K562 (cell line): Measurements from ENCODE around the gene ACADM. TPM values are rescaled to one million over a fixed set of nuclear protein-coding genes. Genes with fewer than 3 reads are reported as not detected.

ENCODE experiments used
- ATAC-seq: fragments of 200-7000 bp; cut with Tn5 transposase; 3 replicates; pipeline ENCODE4 v1.9.1; 2020; ENCODE audit warnings: moderate library complexity
- BruUV-seq: library from RNA; stranded (reverse); fragments of 400-500 nt; replicated peaks from 2 replicates; lab custom pipeline; 2021; lab: Mats Ljungman, UMichigan
- CTCF ChIA-PET: fragments of 300-600 bp; formaldehyde crosslinking; extraction: SDS; loops from one replicate; lab custom pipeline; 2021; ENCODE audit warnings: low intra/inter-chr PET ratio; lab: Yijun Ruan, JAX
- POLR2A ChIA-PET: fragments of 300-600, 350-650 bp; sonication (Branson Sonifier 250); formaldehyde crosslinking; extraction: SDS; loops from one replicate; lab custom pipeline; 2021; ENCODE audit warnings: antibody characterized with exemption, inconsistent platforms; lab: Yijun Ruan, JAX
- DNase-seq, 4 experiments: peaks; one replicate each; pipeline versions ENCODE4 v3.0.0 to v3.0.0-alpha.2; 2011 to 2018; ENCODE audit warnings: low spot score in 3 of 4, mixed read lengths in 3 of 4; ENCODE audit errors: extremely low read depth in 1 of 4
- FAIRE-seq: peaks from 2 replicates; lab custom pipeline; 2011; peaks lifted over from hg19 to GRCh38; lab: Jason Lieb, UNC
- H2AFZ ChIP-seq: 2 replicates; pipeline ENCODE4 v1.6.0; 2011; ENCODE audit warnings: low read depth, low read length, control low read depth, inconsistent platforms
- H3K27ac ChIP-seq: fragments of 200-600 bp; 3 replicates; pipeline ENCODE4 v1.8.0; 2011; ENCODE audit warnings: low read depth, mild to moderate bottlenecking, control low read depth, inconsistent platforms, low read length, moderate library complexity, mixed read lengths; ENCODE audit errors: extremely low read depth
- H3K27me3 ChIP-seq, 2 experiments: fragments of 300-600 bp in 1 of 2; 2 replicates in 1 of 2; 3 replicates in 1 of 2; pipeline versions ENCODE4 v1.6.0 to v1.8.0; 2011; ENCODE audit warnings: inconsistent platforms in 2 of 2, low read length in 2 of 2, mild to moderate bottlenecking in 1 of 2, mixed read lengths in 1 of 2, moderate library complexity in 1 of 2; ENCODE audit not compliant: control insufficient read depth in 2 of 2, insufficient read depth in 2 of 2
- H3K36me3 ChIP-seq: fragments of 300-600 bp; 3 replicates; pipeline ENCODE4 v1.8.0; 2011; ENCODE audit warnings: mild to moderate bottlenecking, low read length, inconsistent platforms; ENCODE audit not compliant: control insufficient read depth, insufficient read depth
- H3K4me1 ChIP-seq, 2 experiments: fragments of 200-600 bp in 1 of 2; replicated peaks in 1 of 2; 2 replicates in 1 of 2; 3 replicates in 1 of 2; pipeline versions ENCODE4 v1.5.1 to v1.8.0; 2011; ENCODE audit warnings: inconsistent platforms in 2 of 2, low read length in 2 of 2, mild to moderate bottlenecking in 1 of 2, mixed read lengths in 1 of 2, moderate library complexity in 1 of 2; ENCODE audit not compliant: control insufficient read depth in 2 of 2, insufficient read depth in 2 of 2
- H3K4me2 ChIP-seq: 2 replicates; pipeline ENCODE4 v1.6.1; 2011; ENCODE audit warnings: low read length, control low read depth, inconsistent platforms, mixed read lengths; ENCODE audit not compliant: insufficient read depth
- H3K4me3 ChIP-seq: fragments of 200-600 bp; sonication (generic), shearing (Covaris generic); 2 replicates; pipeline ENCODE4 v1.5.1; 2016; ENCODE audit warnings: control low read depth, inconsistent platforms
- H3K79me2 ChIP-seq: fragments of 200-600 bp; 3 replicates; pipeline ENCODE4 v1.8.0; 2011; ENCODE audit warnings: low read length, inconsistent platforms; ENCODE audit not compliant: control insufficient read depth, insufficient read depth
- H3K9ac ChIP-seq, 2 experiments: 2 replicates each; pipeline versions ENCODE4 v1.6.0 to v1.6.1; 2011; ENCODE audit warnings: low read depth in 2 of 2, low read length in 2 of 2, control low read depth in 1 of 2, inconsistent platforms in 1 of 2, mild to moderate bottlenecking in 1 of 2, mixed read lengths in 1 of 2; ENCODE audit not compliant: insufficient read depth in 1 of 2
- H3K9me1 ChIP-seq: one replicate; pipeline ENCODE4 v1.6.0; 2011; ENCODE audit warnings: inconsistent platforms, mild to moderate bottlenecking, low read length, moderate library complexity; ENCODE audit not compliant: control insufficient read depth, insufficient read depth
- H3K9me3 ChIP-seq: replicated peaks from 2 replicates; pipeline ENCODE4 v1.5.1; 2011; ENCODE audit warnings: low read depth, low read length, inconsistent platforms; ENCODE audit not compliant: control insufficient read depth, insufficient read depth
- H4K20me1 ChIP-seq: replicated peaks from 2 replicates; pipeline ENCODE4 v1.6.1; 2011; ENCODE audit warnings: low read length, inconsistent platforms, mixed read lengths; ENCODE audit not compliant: control insufficient read depth, insufficient read depth
- MCM2 ChIP-seq: fragments of 450-650 bp; IDR thresholded peaks from 2 replicates; pipeline ENCODE4 v1.6.1; 2017; ENCODE audit warnings: low read depth, mild to moderate bottlenecking
- NFYB ChIP-seq: IDR thresholded peaks from 2 replicates; pipeline ENCODE4 v1.6.1; 2011; ENCODE audit warnings: mild to moderate bottlenecking, moderate library complexity; ENCODE audit not compliant: insufficient read length; ENCODE audit errors: extremely low read depth
- ZNF696 ChIP-seq: fragments of 250-450 bp; sonication (Bioruptor Pico); conservative IDR thresholded peaks from 2 replicates; pipeline ENCODE4 v1.4.0; 2020; ENCODE audit warnings: mild to moderate bottlenecking, moderate library complexity
- WGBS: fragments of 100-300 bp; shearing (Covaris generic); methylation state at CpG from one replicate; pipeline ENCODE4 v1.1.6; 2016; ENCODE audit warnings: low coverage, mixed read lengths; ENCODE audit not compliant: insufficient coverage; ENCODE audit errors: missing lambda C conversion rate; 5-methylcytosine and 5-hydroxymethylcytosine counted together
- in situ Hi-C: fragments of 300-500 bp; cut with MboI; formaldehyde crosslinking; loops from 4 replicates; pipeline ENCODE4 v1.15.0; 2018; ENCODE audit warnings: inconsistent platforms, mixed read lengths
- intact Hi-C: fragments of 100-400 bp; cut with micrococcal nuclease; formaldehyde crosslinking; loops from 2 replicates; pipeline ENCODE4 v1.14.2; 2022
- polyA plus RNA-seq, 8 experiments: library from polyadenylated mRNA; depleted of rRNA in 4 of 8; stranded (reverse) in 5 of 8; unstranded in 3 of 8; fragments of >200 nt; fragmentation: Nextera tagmentation in 2 of 8; fragmentation: Illumina TruSeq in 1 of 8; extraction: Ambion mirVana in 2 of 8; extraction: Trizol in 1 of 8; gene quantifications; 2 replicates each; pipeline versions ENCODE4 v1.2.1 to v1.2.3, GENCODE V29; 2011 to 2014; ENCODE audit warnings: inconsistent platforms in 1 of 8, missing spikeins in 1 of 8
- total RNA-seq, 7 experiments: library from RNA; depleted of rRNA in 6 of 7; stranded (reverse); fragments of >200 nt in 6 of 7; fragmentation: Illumina TruSeq in 2 of 7; extraction: Trizol in 2 of 7; gene quantifications; 2 replicates each; pipeline versions ENCODE4 v1.2.1 to v1.2.3, GENCODE V29; 2011 to 2021; ENCODE audit warnings: low replicate concordance in 1 of 7
- TF ChIP-seq, protein P1 (sequence below): sonication (generic); formaldehyde crosslinking; IDR thresholded peaks from 2 replicates; pipeline ENCODE4 v1.8.0; 2023; ENCODE audit warnings: missing genetic modification reagents, mild to moderate bottlenecking, borderline replicate concordance
- TF ChIP-seq, protein P2 (sequence below): fragments of 250-450 bp; sonication (Bioruptor Pico); IDR thresholded peaks from 2 replicates; pipeline ENCODE4 v1.8.0; 2021; ENCODE audit warnings: moderate library complexity, mild to moderate bottlenecking, inconsistent platforms

Gene ACADM
- total and polyA plus RNA-seq, 9 of the 15 experiments (the other 6 are each of a cell fraction or from before 2014, with no cell fraction given), result 82.5 to 156 (median 123) TPM

DNA sequence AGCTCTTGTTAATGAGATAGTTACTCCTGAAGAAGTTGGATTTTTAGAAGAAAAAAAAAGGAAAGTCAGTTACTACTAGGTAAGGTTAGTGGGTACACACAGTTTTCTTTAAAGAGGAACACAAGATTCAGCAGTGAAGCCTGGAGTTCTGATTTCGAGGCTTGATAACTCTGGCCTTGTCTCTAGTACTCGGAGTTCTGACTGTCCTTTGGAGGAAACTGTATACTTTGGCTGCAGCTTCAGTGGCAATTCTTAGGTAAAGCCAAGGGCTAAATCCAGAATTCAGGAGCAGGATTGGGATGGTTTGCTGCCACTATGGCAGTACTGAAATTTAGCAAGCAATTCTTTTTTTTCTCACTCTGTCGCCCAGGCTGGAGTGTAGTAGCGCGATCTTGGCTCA, 9.2 kb downstream of the ACADM start:
- BruUV-seq, result no TSS peak
- Histone ChIP-seq H3K79me2 (peaks cover 32% of the 10 kb centered on the region), H3K9ac (no peak overlapping the region), H3K9me3 (no peaks in the 10 kb centered on the region), H3K4me2 (no peak overlapping the region), H3K27me3 (no peaks in the 10 kb centered on the region), H3K9me1 (no peaks in the 10 kb centered on the region), H3K36me3 (peaks cover 76% of the 10 kb centered on the region), H4K20me1 (no peaks in the 10 kb centered on the region), H3K27ac (no peak overlapping the region), H2AFZ (no peak overlapping the region), H3K4me3 (no peak overlapping the region), H3K4me1 (no peaks in the 10 kb centered on the region)
- POLR2A ChIA-PET, result interaction anchor here (1.9 kb wide), 1 partner anchor 9 kb away, joined by 7 read pairs; no protein-coding TSS in a partner anchor
- ATAC-seq (no peak), DNase-seq (no peak), FAIRE-seq (no peak)
- WGBS, result 99% methylated on average over 3 of the region's 5 CpGs
- no peak for TF ChIP-seq ZNF696 (CRISPR knock-in tag)
- TF ChIP-seq, protein P1, sequence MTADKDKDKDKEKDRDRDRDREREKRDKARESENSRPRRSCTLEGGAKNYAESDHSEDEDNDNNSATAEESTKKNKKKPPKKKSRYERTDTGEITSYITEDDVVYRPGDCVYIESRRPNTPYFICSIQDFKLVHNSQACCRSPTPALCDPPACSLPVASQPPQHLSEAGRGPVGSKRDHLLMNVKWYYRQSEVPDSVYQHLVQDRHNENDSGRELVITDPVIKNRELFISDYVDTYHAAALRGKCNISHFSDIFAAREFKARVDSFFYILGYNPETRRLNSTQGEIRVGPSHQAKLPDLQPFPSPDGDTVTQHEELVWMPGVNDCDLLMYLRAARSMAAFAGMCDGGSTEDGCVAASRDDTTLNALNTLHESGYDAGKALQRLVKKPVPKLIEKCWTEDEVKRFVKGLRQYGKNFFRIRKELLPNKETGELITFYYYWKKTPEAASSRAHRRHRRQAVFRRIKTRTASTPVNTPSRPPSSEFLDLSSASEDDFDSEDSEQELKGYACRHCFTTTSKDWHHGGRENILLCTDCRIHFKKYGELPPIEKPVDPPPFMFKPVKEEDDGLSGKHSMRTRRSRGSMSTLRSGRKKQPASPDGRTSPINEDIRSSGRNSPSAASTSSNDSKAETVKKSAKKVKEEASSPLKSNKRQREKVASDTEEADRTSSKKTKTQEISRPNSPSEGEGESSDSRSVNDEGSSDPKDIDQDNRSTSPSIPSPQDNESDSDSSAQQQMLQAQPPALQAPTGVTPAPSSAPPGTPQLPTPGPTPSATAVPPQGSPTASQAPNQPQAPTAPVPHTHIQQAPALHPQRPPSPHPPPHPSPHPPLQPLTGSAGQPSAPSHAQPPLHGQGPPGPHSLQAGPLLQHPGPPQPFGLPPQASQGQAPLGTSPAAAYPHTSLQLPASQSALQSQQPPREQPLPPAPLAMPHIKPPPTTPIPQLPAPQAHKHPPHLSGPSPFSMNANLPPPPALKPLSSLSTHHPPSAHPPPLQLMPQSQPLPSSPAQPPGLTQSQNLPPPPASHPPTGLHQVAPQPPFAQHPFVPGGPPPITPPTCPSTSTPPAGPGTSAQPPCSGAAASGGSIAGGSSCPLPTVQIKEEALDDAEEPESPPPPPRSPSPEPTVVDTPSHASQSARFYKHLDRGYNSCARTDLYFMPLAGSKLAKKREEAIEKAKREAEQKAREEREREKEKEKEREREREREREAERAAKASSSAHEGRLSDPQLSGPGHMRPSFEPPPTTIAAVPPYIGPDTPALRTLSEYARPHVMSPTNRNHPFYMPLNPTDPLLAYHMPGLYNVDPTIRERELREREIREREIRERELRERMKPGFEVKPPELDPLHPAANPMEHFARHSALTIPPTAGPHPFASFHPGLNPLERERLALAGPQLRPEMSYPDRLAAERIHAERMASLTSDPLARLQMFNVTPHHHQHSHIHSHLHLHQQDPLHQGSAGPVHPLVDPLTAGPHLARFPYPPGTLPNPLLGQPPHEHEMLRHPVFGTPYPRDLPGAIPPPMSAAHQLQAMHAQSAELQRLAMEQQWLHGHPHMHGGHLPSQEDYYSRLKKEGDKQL (CRISPR knock-in tag), result no peak
- TF ChIP-seq NFYB, result no peak
- no peak for TF ChIP-seq MCM2
- TF ChIP-seq, protein P2, sequence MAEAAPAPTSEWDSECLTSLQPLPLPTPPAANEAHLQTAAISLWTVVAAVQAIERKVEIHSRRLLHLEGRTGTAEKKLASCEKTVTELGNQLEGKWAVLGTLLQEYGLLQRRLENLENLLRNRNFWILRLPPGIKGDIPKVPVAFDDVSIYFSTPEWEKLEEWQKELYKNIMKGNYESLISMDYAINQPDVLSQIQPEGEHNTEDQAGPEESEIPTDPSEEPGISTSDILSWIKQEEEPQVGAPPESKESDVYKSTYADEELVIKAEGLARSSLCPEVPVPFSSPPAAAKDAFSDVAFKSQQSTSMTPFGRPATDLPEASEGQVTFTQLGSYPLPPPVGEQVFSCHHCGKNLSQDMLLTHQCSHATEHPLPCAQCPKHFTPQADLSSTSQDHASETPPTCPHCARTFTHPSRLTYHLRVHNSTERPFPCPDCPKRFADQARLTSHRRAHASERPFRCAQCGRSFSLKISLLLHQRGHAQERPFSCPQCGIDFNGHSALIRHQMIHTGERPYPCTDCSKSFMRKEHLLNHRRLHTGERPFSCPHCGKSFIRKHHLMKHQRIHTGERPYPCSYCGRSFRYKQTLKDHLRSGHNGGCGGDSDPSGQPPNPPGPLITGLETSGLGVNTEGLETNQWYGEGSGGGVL (CRISPR knock-in tag), result no peak
- in situ Hi-C loops (no loop called here), intact Hi-C loops (no loop called here)
- CTCF ChIA-PET, result no interaction called here
